MM.1S (cell line): ENCODE results near the gene MTCL1.

ENCODE experiments used
- CTCF ChIP-seq: fragments of 300-600 bp; sonication (generic); IDR thresholded peaks from 2 replicates; pipeline ENCODE4 v1.5.1; 2016; ENCODE audit warnings: antibody characterized with exemption, low read length, mixed read lengths
- EZH2phosphoT487 ChIP-seq: fragments of 300-600 bp; sonication (generic); IDR thresholded peaks from 2 replicates; pipeline ENCODE4 v1.6.1; 2018; ENCODE audit warnings: antibody characterized with exemption, low read length

GRCh38 chr18:8659609-8660242, 45.6 kb upstream of the MTCL1 start:
- TF ChIP-seq CTCF (no peak), EZH2phosphoT487 (no peak)
